Measurements from ENCODE around the gene MAPT.
"Not testable (repeated sequence)": the region's sequence is repeated elsewhere in the genome, so short reads cannot be mapped to it uniquely, and the experiment has no call there.

The MAPT gene

DNA sequence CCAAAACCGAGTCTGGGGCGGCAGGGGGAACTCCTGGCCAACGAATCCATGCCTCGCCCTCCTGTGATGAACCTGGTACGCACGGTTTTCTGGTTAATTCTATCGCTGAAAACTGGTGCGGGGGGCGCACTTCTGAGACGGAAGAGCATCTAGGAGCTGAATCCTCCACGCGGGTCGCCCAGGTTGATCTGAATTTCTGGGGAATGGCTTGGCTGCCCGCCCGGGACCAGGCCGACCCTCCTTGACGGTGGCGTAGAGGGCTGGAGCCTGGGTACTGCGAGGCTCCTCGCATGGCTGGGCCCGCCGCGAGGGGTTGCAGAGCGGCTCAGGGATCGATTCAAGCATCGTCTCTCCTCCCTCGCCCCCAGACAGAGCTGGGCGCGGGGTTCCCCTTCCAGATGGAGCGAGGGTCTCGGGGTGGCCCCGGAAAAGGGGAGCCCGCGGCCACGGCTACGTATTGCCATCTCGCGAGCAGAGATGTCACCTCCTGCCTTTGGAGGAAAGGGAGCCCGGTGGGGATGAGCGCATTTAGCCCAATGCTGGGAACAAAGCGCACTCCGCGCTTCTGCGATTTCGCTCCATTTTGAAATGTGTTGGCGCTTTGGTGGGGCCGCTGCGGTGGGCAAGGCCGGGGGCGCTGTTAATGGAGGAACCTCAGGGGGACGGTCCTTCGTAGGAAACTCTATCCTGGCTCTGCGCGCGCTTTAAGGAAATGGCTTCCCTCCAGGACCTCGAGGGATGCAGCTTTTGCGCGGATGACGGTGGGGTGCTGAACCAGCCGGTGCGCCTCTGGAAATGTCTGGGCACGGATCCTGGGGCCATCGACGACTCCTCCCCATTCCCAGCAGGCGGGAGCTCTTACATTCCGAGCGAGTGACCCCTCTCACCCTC lies 2.7 kb downstream of the MAPT start:
- DNase-seq (ENCODE audit: low read depth in 1 of 2, low spot score in 1 of 2): no peak

DNA sequence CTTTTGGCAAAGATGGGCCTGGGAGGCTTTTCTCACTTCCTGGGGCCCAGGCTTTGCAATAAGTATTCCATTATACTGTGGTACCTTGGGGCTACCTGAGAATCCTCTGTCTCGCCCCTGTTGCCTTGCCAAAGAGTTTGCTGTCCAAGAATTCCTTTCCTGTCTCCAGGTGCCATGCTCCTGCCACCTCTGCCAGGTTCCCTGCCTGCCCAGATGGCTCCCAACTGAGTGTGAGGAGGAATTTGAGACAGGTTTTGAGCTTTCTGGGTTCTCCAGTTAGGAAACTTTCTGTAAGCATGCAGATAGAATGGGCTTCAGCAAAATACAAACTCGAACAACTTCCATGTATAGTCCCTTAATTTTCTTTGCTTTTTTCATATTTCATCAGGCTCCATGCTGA lies 5.8 kb downstream of the MAPT start:
- no peak for DNase-seq (ENCODE audit: low read depth in 1 of 2, low spot score in 1 of 2)

GRCh38 chr17:45900723-45901415 lies 6.5 kb downstream of the MAPT start:
- no peak for DNase-seq (ENCODE audit: low read depth in 1 of 2, low spot score in 1 of 2)

GRCh38 chr17:45902892-45903346 lies 8.6 kb downstream of the MAPT start:
- DNase-seq (ENCODE audit: low read depth in 1 of 2, low spot score in 1 of 2): no peak

DNA sequence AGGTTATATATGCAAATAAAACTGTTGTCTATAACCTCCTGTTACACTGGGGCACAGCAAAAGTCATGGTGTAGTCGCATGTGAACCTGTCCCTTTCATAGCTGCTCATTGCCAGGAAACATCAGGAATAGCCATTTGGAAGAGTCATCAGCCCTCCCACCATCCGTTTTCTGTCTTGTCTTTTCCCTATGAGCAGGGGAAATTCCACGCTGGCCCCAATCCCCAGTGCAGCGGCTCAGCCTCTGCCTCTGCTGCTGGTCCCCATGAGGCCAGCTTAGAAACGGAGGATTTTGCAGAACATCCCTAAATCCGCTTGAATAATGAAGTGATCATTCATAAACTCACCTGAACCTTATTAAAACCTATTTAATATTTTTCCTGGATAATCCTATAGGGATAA lies 10.5 kb downstream of the MAPT start:
- DNase-seq (ENCODE audit: low read depth in 1 of 2, low spot score in 1 of 2): no peak

GRCh38 chr17:45905814-45906213 lies 11.5 kb downstream of the MAPT start:
- no peak for DNase-seq (ENCODE audit: low read depth in 1 of 2, low spot score in 1 of 2)

DNA sequence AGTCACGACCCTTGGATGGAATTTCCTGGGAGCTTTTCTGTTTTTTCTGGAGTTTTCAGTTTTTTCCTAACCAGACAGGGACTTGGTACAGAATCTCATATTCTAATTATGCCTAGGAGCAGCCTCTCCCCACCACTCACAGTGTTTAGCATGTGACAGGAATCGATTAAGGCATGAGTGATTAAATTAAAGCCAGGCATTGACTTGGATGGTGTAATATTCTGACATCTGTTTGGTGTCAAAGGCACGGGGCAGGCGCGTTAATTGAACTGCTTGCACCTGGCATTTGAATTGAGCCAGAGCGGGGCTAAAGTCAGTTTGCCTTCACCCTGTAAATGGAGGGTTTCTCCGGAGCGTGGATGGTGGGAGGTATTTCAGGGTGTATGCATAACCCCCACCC lies 11.9 kb downstream of the MAPT start:
- no peak for DNase-seq (ENCODE audit: low read depth in 1 of 2, low spot score in 1 of 2)

DNA sequence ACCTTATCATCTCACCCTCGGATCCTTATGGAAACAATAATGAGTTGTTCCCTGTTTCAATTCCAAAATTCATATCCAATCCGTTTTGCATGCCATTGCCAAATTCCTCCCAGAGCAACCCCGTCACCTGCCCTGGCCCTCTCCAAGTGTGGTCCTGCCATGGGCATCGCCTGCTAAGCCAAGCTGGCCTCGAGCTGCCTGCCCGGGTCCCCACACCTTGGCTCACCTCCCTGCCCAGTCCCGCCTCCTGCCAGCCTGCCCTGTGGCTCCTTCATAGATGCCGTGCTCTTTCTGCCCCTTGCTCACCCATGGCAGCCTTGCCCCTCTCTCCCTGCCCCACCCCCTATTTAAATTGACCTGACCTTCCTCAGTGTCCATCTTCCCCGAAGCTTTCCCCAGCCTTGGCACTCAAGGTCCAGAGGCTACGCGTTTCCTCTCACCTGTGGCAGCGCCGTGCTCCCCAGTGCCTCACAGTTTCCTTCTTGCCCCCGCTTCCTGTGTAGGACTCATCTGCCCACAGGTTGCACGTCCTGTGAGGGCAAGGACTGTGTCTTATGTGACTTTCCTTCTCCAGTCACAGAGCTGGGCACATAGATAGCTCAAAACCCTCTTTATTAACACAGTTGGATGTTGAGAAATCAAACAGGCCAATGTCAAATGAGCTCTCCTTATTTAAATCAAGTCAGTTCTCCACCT lies 12.7 kb downstream of the MAPT start:
- no peak for DNase-seq (ENCODE audit: low read depth in 1 of 2, low spot score in 1 of 2)

DNA sequence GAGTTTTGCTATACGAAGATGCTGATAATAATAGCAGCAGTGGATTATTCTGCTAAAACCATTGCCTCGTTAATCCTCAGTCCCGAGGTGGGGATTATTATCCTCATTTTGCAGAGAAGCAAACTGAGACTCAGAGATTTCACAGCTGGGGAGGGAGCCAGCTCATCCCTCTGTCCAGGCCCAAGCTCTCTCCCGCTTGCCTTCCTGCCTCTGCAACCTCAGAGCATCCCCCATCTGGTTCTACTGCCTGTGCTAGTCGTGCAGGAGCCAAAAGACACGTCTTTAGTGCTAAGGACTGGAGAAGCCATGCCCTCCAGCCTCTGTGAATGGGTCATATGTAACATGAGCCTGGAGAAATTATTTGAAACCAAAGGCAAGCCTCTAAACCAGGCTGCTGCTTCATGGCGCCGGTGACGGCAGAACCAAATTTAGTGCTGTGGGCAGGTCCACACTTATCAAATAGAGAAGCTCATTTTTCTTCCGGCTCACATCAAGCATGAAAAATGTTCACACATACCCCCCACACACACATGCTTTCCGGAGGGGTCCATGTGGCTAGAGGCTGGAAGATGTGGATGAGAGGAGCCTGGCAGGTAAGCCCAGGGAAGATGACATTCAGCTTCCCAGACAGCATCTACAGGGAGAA lies 13.5 kb downstream of the MAPT start:
- no peak for DNase-seq (ENCODE audit: low read depth in 1 of 2, low spot score in 1 of 2)

- no peak for DNase-seq (ENCODE audit: low read depth in 1 of 2, low spot score in 1 of 2)
These were observed 14.1 kb downstream of the MAPT start for GRCh38 chr17:45908460-45908859.

DNA sequence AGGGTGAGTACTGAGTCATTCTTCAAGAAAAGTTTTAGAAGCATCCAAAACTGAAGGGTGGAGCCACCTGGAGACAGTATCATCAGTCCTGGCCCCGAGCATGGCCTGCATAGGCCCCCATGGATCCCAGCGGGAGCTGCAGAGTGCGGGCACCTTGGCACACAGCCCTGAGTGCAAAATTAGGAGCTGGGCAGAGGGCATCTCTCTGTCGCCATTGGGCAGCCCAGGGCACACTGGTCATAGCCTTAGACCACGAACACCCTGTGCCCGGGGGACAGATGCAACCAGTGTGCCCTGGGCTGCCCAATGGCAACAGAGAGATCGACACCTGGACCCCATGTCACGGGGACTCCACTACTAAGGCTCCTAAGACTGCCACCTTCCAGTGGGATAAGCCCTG lies 14.6 kb downstream of the MAPT start:
- no peak for DNase-seq (ENCODE audit: low read depth in 1 of 2, low spot score in 1 of 2)

DNA sequence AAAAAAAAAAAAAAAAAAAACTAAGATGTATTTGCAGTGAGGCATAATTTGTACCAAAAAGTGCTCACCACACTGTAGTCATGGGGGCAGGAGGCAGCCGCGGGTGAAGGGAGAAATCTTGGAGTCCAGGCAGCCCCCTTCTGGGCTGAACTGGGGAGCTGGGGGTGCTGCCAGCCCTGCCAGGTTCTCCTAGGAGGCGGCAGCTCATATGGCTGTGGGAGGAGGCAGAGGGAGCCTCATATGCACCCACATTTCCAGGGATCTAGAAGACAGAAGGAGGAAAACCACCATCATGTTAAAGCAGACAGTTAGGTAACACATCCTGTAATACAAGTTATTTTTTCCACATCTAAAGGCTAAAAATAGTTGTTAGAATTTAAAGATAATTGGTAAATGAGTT lies 16.3 kb downstream of the MAPT start:
- no peak for DNase-seq (ENCODE audit: low read depth in 1 of 2, low spot score in 1 of 2)

GRCh38 chr17:45912319-45912718 lies 18.0 kb downstream of the MAPT start:
- no peak for DNase-seq (ENCODE audit: low read depth in 1 of 2, low spot score in 1 of 2)

GRCh38 chr17:45913030-45913429 lies 18.7 kb downstream of the MAPT start:
- DNase-seq (ENCODE audit: low read depth in 1 of 2, low spot score in 1 of 2): not testable (repeated sequence)

DNA sequence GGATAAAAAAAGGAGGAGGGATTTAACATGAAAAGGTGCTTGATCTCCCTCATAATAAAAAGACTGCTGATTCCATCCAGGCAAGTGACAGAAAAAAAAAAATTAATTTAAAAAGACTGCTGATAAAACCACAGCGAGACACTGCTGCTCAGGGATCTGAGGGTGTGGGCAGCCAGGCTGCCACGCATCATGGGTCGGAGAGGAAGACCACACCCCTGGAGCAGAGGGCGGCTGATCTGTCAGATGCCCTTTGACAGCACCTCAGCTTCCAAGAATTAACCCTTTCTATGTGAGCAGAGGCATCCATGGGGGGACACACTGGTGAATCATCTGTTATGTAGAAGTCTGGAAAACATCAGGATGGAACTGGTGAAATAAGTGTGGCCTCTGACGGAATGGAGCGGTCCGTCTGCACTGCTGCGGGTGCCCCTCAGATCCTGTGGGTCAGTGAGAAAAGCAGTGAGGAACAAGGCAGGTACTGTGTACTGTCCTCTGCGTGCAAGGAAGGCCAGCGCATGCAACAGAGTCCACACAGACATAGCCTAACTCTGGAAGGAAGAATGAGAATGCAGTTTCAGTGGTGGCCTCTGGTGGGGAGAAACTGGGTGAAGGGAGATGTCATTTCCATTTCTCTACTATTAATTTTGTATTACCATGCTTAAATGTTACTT lies 19.8 kb downstream of the MAPT start:
- no peak for DNase-seq (ENCODE audit: low read depth in 1 of 2, low spot score in 1 of 2)

- no peak for DNase-seq (ENCODE audit: low read depth in 1 of 2, low spot score in 1 of 2)
These were observed 20.9 kb downstream of the MAPT start for GRCh38 chr17:45915263-45915662.

DNA sequence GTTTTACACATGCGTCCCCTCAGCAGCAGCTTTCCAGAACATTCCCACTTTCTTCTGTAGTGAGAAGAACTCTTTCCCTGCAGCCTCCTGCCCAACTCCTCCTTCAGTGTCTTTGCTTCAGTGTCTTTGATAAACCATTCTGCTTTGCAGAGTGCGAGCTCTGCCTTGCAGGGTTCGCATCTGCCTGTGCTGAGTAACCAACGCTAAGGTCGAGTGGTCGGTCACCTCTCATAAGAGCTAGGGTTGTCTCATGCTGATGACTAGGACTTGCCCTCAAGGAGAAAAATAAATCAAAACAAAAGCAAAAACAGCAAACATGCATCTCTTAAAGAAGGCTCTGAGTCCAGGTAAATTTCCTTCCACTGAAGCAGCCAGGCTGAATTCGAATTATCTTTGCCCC lies 22.7 kb downstream of the MAPT start:
- no peak for DNase-seq (ENCODE audit: low read depth in 1 of 2, low spot score in 1 of 2)

- no peak for DNase-seq (ENCODE audit: low read depth in 1 of 2, low spot score in 1 of 2)
These were observed 23.9 kb downstream of the MAPT start for GRCh38 chr17:45918241-45918745.

GRCh38 chr17:45919136-45919535 lies 24.8 kb downstream of the MAPT start:
- no peak for DNase-seq (ENCODE audit: low read depth in 1 of 2, low spot score in 1 of 2)

GRCh38 chr17:45920083-45920482 lies 25.7 kb downstream of the MAPT start:
- no peak for DNase-seq (ENCODE audit: low read depth in 1 of 2, low spot score in 1 of 2)

Data from stimulated activated CD4-positive, alpha-beta T cell treated with anti-CD3 and anti-CD28 coated beads, Interleukin-15, amount 100 ng/mL, for 1 hour (primary cell).